Renal pelvis (tissue), 4 donors: ENCODE measurements around the gene C3. TPM values are rescaled to one million over a fixed set of nuclear protein-coding genes. Genes with fewer than 3 reads are reported as not detected.
A peak's percentile ranks its signal among the peaks of the same experiment; 100 is the strongest.
"Not testable (repeated sequence)": the region's sequence is repeated elsewhere in the genome, so short reads cannot be mapped to it uniquely, and the experiment has no call there.

Experiments used
- DNase-seq: peaks from one replicate; pipeline ENCODE4 v3.0.0-alpha.2; 2013
- polyA plus RNA-seq, 3 donors: library from polyadenylated mRNA; unstranded; fragments of 120-200 nt; gene quantifications; one replicate each; pipeline ENCODE4 v1.2.1, GENCODE V29; 2013; ENCODE audit not compliant: insufficient read length in 3 of 3

Gene C3
- polyA plus RNA-seq, 3 donors: 20.1 to 23.3 (median 21.2) TPM

GRCh38 chr19:6692027-6692426, 28.4 kb downstream of the C3 start:
- DNase-seq: no peak

- DNase-seq: no peak
These were observed 29.1 kb downstream of the C3 start for GRCh38 chr19:6691342-6691741.

GRCh38 chr19:6690160-6690885, 30.1 kb downstream of the C3 start:
- no peak for DNase-seq

- no peak for DNase-seq
These were observed 33.3 kb downstream of the C3 start for GRCh38 chr19:6687114-6687513.

- DNase-seq: no peak
These were observed 33.8 kb downstream of the C3 start for GRCh38 chr19:6686628-6686975.

GRCh38 chr19:6685962-6686627, 34.4 kb downstream of the C3 start:
- no peak for DNase-seq

GRCh38 chr19:6685482-6685881, 35.0 kb downstream of the C3 start:
- DNase-seq: no peak

GRCh38 chr19:6683971-6684370, 36.5 kb downstream of the C3 start:
- no peak for DNase-seq

- no peak for DNase-seq
These were observed 37.8 kb downstream of the C3 start for GRCh38 chr19:6682607-6683128.

GRCh38 chr19:6680141-6680540, 40.3 kb downstream of the C3 start:
- no peak for DNase-seq

GRCh38 chr19:6679139-6679538, 41.3 kb downstream of the C3 start:
- no peak for DNase-seq

- no peak for DNase-seq
These were observed 41.8 kb downstream of the C3 start for GRCh38 chr19:6678690-6679109.

- no peak for DNase-seq
These were observed 42.4 kb downstream of the C3 start for GRCh38 chr19:6677883-6678689.

GRCh38 chr19:6677495-6677882, 43.0 kb downstream of the C3 start:
- no peak for DNase-seq

- no peak for DNase-seq
These were observed 44.2 kb downstream of the C3 start for GRCh38 chr19:6676288-6676687.

GRCh38 chr19:6674868-6675305, 45.6 kb downstream of the C3 start:
- DNase-seq: peak; percentile 23

GRCh38 chr19:6674408-6674807, 46.0 kb downstream of the C3 start:
- not testable (repeated sequence) for DNase-seq

GRCh38 chr19:6672693-6673290, 47.7 kb downstream of the C3 start:
- DNase-seq: no peak

GRCh38 chr19:6671960-6672359, 48.5 kb downstream of the C3 start:
- no peak for DNase-seq

GRCh38 chr19:6668691-6669090, 51.8 kb downstream of the C3 start:
- DNase-seq: no peak

GRCh38 chr19:6667114-6667627, 53.3 kb downstream of the C3 start:
- DNase-seq: no peak

- no peak for DNase-seq
These were observed 55.5 kb downstream of the C3 start for GRCh38 chr19:6664916-6665315.
